Thoracic aorta (tissue), 2 donors: ENCODE measurements around the gene LAMB3. TPM values are rescaled to one million over a fixed set of nuclear protein-coding genes. Genes with fewer than 3 reads are reported as not detected.

Experiments used
- ATAC-seq: fragments of 150-250 bp; one replicate; pipeline ENCODE4 v1.8.0; 2017; ENCODE audit warnings: low read depth; ENCODE audit not compliant: insufficient number of reproducible peaks, low FRiP score
- DNase-seq: peaks from one replicate; pipeline ENCODE4 v3.0.0-alpha.2; 2020; ENCODE audit warnings: low spot score
- H3K27ac ChIP-seq, 2 donors: fragments of 200-600 bp; sonication (generic); 1 replicate in 1 of 2; 2 replicates in 1 of 2; pipeline ENCODE4 v1.5.1; 2016; ENCODE audit warnings: mild to moderate bottlenecking in 2 of 2, moderate library complexity in 2 of 2
- H3K27me3 ChIP-seq: fragments of 200-600 bp; sonication (generic); replicated peaks from 2 replicates; pipeline ENCODE4 v1.6.0; 2016; ENCODE audit warnings: mild to moderate bottlenecking; ENCODE audit not compliant: insufficient read depth
- H3K36me3 ChIP-seq: fragments of 200-600 bp; sonication (generic); one replicate; pipeline ENCODE4 v1.5.1; 2016
- H3K4me1 ChIP-seq, 2 donors: fragments of 200-600 bp; sonication (generic); 1 replicate in 1 of 2; 2 replicates in 1 of 2; pipeline versions ENCODE4 v1.5.1 to v1.6.0; 2016; ENCODE audit warnings: low read depth in 2 of 2, mild to moderate bottlenecking in 1 of 2; ENCODE audit not compliant: control insufficient read depth in 1 of 2
- H3K4me3 ChIP-seq: fragments of 200-600 bp; sonication (generic); 2 replicates; pipeline ENCODE4 v1.5.1; 2016; ENCODE audit warnings: mild to moderate bottlenecking
- H3K9me3 ChIP-seq: fragments of 200-600 bp; sonication (generic); 2 replicates; pipeline ENCODE4 v1.5.1; 2016
- CTCF ChIP-seq: fragments of 200-600 bp; sonication (generic); IDR thresholded peaks from one replicate; pipeline ENCODE4 v1.5.1; 2019; ENCODE audit warnings: antibody characterized with exemption
- total RNA-seq, 2 donors: library from RNA; depleted of rRNA; stranded (reverse); fragments of >200 nt; gene quantifications; one replicate each; pipeline versions ENCODE4 v1.1.0 to v1.2.3, GENCODE V29; 2016

Gene LAMB3
- total RNA-seq, 2 donors from 2014 or later, result 3.4 to 5.1 TPM

DNA sequence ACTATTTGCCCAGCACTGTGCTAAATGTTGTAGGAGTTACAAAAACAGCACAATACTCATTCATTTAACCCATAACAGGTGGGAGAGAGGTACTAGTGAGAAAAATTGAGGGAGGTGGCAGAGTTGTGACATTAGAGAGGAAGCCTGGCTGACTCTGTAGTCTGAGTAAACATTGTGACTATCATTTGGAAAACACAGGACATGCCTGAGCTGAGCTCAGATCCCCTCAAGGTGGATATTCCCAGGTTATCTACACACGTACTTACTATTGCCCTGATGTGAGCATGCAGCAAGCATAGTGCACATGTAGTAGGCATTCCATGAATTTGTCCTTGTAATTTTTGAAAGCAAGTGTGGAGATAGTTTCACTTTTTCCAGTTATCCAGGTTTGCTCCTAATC lies 57.8 kb downstream of the LAMB3 start:
- ATAC-seq (no peak), DNase-seq (no peak)
- H3K36me3 ChIP-seq, result no peaks in the 10 kb centered on the region
- no peaks in the 10 kb centered on the region for H3K4me1 ChIP-seq
- no peaks in the 10 kb centered on the region for H3K27me3 ChIP-seq
- no peak overlapping the region for H3K4me3 ChIP-seq
- no peaks in the 10 kb centered on the region for H3K9me3 ChIP-seq
- TF ChIP-seq CTCF, result no peak
- H3K27ac ChIP-seq, result no peak overlapping the region

DNA sequence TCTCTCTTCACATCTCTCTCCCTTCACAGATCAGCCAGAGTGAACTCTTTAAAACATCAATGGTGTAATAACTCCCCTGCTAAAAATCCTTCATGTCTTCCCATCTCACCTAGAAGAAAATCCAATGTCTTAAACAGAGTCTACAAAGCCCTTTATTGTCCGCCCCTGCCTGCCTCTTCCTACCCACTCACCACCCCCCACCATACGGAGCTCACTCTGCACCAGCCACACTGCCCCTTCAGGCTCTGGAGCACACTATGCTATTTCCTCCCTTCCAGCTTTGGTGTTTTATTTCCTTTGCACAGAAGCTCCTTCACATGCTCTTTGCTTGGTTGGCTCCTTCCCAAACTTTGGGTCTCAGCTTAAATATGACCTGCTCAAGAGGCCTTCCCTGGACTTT lies 58.5 kb downstream of the LAMB3 start:
- no peak for TF ChIP-seq CTCF
- no peaks in the 10 kb centered on the region for H3K9me3 ChIP-seq
- DNase-seq, result no peak
- no peak overlapping the region for H3K27ac ChIP-seq
- ATAC-seq, result no peak
- no peaks in the 10 kb centered on the region for H3K27me3 ChIP-seq
- no peaks in the 10 kb centered on the region for H3K36me3 ChIP-seq
- no peaks in the 10 kb centered on the region for H3K4me1 ChIP-seq
- no peak overlapping the region for H3K4me3 ChIP-seq

DNA sequence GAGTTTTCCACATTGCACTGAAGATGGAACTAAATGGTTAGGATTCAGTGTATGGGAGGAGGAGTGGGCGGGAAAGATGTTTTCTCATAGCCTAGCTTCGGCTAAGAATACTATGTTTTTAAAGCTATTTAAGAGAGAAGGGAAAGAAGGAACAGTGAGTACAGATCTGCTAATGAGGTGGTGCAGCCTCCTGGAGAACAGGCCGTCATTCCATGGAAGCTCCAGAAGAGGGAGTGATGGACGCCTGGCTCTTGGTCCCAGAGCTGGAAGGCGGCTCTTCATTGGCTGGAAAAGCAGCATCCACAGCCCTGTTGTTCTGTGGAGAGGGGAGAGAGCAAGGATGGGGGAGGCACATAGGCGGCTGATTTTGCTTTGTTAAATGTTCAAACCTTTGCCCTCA lies 61.8 kb downstream of the LAMB3 start:
- DNase-seq (no peak), ATAC-seq (no peak)
- no peaks in the 10 kb centered on the region for H3K4me1 ChIP-seq
- no peak overlapping the region for H3K4me3 ChIP-seq
- no peaks in the 10 kb centered on the region for H3K36me3 ChIP-seq
- no peak for TF ChIP-seq CTCF
- H3K27me3 ChIP-seq, result no peaks in the 10 kb centered on the region
- no peak overlapping the region for H3K27ac ChIP-seq
- no peaks in the 10 kb centered on the region for H3K9me3 ChIP-seq

- H3K27me3 ChIP-seq, result no peaks in the 10 kb centered on the region
- H3K4me1 ChIP-seq, result no peaks in the 10 kb centered on the region
- DNase-seq, result no peak
- ATAC-seq, result no peak
- no peaks in the 10 kb centered on the region for H3K9me3 ChIP-seq
- H3K27ac ChIP-seq, result no peak overlapping the region
- H3K4me3 ChIP-seq, result no peak overlapping the region
- H3K36me3 ChIP-seq, result no peaks in the 10 kb centered on the region
- TF ChIP-seq CTCF, result no peak
Observed at GRCh38 chr1:209589863-209590262, 62.4 kb downstream of the LAMB3 start.

DNA sequence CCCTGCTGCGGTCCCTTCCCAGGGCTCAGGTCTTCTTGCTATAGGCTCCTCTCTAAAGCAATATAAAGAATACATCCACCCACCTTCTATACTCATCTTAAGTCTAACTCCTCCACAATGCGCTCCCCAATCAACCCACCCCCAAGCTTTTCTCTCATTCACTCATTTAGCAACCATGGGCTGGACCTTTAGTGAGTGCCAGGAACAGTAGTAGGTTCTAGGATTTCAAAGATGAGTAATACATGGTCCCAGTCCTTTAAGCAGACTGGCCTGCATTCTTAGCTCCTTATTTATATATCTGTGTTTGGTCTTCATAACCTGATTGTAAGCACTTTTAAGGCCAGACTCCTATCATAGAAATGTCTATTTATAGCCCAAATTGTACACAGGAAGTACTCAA lies 62.8 kb downstream of the LAMB3 start:
- Histone ChIP-seq H3K9me3 (no peaks in the 10 kb centered on the region), H3K27ac (no peak overlapping the region), H3K4me3 (no peak overlapping the region), H3K36me3 (no peaks in the 10 kb centered on the region), H3K4me1 (no peaks in the 10 kb centered on the region), H3K27me3 (no peaks in the 10 kb centered on the region)
- ATAC-seq (no peak), DNase-seq (no peak)
- no peak for TF ChIP-seq CTCF
